Measurements from ENCODE around the gene MAML3.

The MAML3 gene

DNA sequence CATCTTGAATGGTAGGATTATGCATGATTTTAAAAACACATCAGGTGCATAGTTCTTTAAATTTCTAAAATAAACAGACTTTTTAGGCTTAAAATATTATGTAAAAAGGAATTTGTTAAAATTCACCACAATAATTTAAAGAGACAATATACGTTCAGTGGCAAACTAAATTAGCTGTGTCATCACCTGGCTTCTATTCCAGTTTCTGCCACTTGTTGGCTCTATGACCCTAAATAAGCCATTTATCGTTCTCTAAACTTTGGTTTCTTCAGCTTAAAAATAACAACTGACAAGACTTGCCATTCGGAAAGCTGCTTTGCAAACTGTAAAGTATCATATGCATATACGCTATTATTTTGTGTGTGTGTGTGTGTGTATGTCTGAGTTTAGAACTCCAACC lies 347.1 kb downstream of the MAML3 start:
- H3K4me3 ChIP-seq (ENCODE audit: low read depth, low read length), result no peak overlapping the region
- H3K36me3 ChIP-seq (ENCODE audit: control insufficient read depth, insufficient read depth, low read length), result no peaks in the 10 kb centered on the region
- peaks cover 5% of the 10 kb centered on the region for H3K4me1 ChIP-seq
- H3K79me2 ChIP-seq, result peaks cover 3% of the 10 kb centered on the region
- TF ChIP-seq, protein P1, sequence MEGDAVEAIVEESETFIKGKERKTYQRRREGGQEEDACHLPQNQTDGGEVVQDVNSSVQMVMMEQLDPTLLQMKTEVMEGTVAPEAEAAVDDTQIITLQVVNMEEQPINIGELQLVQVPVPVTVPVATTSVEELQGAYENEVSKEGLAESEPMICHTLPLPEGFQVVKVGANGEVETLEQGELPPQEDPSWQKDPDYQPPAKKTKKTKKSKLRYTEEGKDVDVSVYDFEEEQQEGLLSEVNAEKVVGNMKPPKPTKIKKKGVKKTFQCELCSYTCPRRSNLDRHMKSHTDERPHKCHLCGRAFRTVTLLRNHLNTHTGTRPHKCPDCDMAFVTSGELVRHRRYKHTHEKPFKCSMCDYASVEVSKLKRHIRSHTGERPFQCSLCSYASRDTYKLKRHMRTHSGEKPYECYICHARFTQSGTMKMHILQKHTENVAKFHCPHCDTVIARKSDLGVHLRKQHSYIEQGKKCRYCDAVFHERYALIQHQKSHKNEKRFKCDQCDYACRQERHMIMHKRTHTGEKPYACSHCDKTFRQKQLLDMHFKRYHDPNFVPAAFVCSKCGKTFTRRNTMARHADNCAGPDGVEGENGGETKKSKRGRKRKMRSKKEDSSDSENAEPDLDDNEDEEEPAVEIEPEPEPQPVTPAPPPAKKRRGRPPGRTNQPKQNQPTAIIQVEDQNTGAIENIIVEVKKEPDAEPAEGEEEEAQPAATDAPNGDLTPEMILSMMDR (IDR thresholded peaks at IDR 0.05), result no peak
- H3K4me2 ChIP-seq (ENCODE audit: low read length), result no peak overlapping the region
- no peak overlapping the region for H2AFZ ChIP-seq
- H3K9me3 ChIP-seq (ENCODE audit: control insufficient read depth, low read length), result no peaks in the 10 kb centered on the region
- no peak overlapping the region for H3K9ac ChIP-seq
- H3K27me3 ChIP-seq (ENCODE audit: control insufficient read depth, insufficient read depth, low read length), result no peaks in the 10 kb centered on the region
- no peak overlapping the region for H3K27ac ChIP-seq

DNA sequence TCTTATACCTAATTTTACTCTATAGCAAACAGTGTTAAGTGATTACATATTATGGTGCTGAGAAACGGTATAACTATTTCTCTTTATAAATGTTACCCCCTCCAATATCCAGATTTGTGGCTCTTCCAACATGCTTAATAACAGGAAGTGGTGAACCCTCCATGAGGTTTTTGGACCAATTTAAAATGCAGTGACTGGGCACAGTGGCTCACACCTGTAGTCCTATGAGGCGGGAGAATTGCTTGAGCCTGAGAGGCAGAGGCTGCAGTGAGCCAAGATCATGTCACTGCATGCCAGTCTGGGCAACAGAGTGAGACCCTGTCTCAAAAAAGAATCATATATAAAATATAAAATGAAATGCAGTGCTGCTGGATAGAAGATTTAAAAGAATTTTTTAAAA lies 351.1 kb downstream of the MAML3 start:
- H3K27me3 ChIP-seq (ENCODE audit: control insufficient read depth, insufficient read depth, low read length), result no peaks in the 10 kb centered on the region
- TF ChIP-seq, protein P1 (IDR thresholded peaks at IDR 0.05), result no peak
- peaks cover 11% of the 10 kb centered on the region for H3K4me1 ChIP-seq
- no peak overlapping the region for H3K4me2 ChIP-seq (ENCODE audit: low read length)
- H3K27ac ChIP-seq, result no peak overlapping the region
- H3K4me3 ChIP-seq (ENCODE audit: low read depth, low read length), result no peak overlapping the region
- no peaks in the 10 kb centered on the region for H3K36me3 ChIP-seq (ENCODE audit: control insufficient read depth, insufficient read depth, low read length)
- no peaks in the 10 kb centered on the region for H3K79me2 ChIP-seq
- H3K9ac ChIP-seq, result no peak overlapping the region
- no peak overlapping the region for H2AFZ ChIP-seq
- H3K9me3 ChIP-seq (ENCODE audit: control insufficient read depth, low read length), result no peaks in the 10 kb centered on the region

DNA sequence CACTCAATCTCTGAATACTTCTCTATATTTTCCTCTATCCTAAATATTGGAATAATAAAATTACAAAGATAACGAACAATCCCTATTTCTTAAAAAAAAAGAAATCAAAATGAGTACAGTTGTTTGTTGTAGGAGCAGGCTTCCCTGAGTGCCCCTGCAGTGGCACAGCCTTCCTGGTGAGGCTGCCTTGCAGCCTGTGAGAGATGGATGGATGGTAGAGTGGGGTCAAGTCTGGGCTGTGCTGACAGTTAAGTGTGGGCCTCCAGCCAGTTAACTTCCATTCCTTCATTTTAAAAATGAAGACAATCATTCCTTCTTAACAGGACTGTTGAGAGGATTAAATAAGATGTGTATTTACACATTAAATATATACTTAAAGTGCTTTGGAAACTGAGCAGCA lies 351.5 kb downstream of the MAML3 start:
- H3K79me2 ChIP-seq, result no peaks in the 10 kb centered on the region
- no peaks in the 10 kb centered on the region for H3K36me3 ChIP-seq (ENCODE audit: control insufficient read depth, insufficient read depth, low read length)

DNA sequence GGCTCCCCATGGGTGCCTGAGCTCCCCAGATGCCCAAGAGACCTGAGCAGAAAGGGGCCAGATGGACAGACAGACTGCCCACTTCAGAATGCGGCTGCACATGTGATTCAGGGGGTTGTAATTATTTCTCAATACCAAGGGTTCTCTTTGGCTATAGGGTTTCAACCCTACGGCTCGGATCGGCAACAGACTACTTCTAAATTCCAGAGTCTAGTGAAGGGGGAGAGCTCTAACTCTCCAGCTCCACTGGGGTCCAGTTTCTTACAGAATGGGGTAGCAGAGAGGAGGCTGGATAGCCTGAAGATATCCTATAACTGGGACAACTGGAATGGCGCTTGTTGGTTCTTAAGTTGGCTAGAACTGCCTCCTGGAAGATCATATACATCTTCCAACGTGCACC lies 352.1 kb downstream of the MAML3 start:
- TF ChIP-seq, protein P1 (IDR thresholded peaks at IDR 0.05), result no peak
- H3K27me3 ChIP-seq (ENCODE audit: control insufficient read depth, insufficient read depth, low read length), result no peaks in the 10 kb centered on the region
- H3K9ac ChIP-seq, result no peak overlapping the region
- no peaks in the 10 kb centered on the region for H3K36me3 ChIP-seq (ENCODE audit: control insufficient read depth, insufficient read depth, low read length)
- H3K9me3 ChIP-seq (ENCODE audit: control insufficient read depth, low read length), result no peaks in the 10 kb centered on the region
- H3K4me3 ChIP-seq (ENCODE audit: low read depth, low read length), result no peak overlapping the region
- H3K79me2 ChIP-seq, result no peaks in the 10 kb centered on the region
- H3K4me1 ChIP-seq, result peaks cover 15% of the 10 kb centered on the region
- H3K4me2 ChIP-seq (ENCODE audit: low read length), result no peak overlapping the region
- no peak overlapping the region for H3K27ac ChIP-seq
- no peak overlapping the region for H2AFZ ChIP-seq

More for the DNA sequence above, 351.5 kb downstream of the MAML3 start:
- no peak overlapping the region for H3K4me2 ChIP-seq (ENCODE audit: low read length)
- peaks cover 11% of the 10 kb centered on the region for H3K4me1 ChIP-seq
- no peaks in the 10 kb centered on the region for H3K27me3 ChIP-seq (ENCODE audit: control insufficient read depth, insufficient read depth, low read length)
- no peak overlapping the region for H3K9ac ChIP-seq
- H3K27ac ChIP-seq, result no peak overlapping the region
- no peak overlapping the region for H2AFZ ChIP-seq
- TF ChIP-seq, protein P1 (IDR thresholded peaks at IDR 0.05), result no peak
- H3K9me3 ChIP-seq (ENCODE audit: control insufficient read depth, low read length), result no peaks in the 10 kb centered on the region
- H3K4me3 ChIP-seq (ENCODE audit: low read depth, low read length), result no peak overlapping the region

DNA sequence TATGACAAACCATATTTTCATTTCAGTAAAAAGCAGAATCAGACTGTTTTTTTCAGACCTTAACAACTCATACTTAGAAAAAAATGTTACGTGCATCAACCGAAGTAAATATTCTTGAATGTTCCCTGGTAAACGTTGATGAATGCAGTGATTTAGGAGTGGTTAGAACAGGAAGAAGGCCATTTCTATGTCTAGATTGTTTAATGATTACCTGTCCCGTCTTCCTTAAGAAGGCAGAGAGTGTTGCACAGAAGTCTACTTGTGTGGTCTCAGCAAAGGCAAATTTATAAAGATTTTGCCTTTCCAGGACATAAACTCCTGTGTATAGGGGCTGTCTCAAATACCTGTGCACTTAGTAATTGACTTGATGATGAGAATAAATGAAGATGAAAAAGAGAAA lies 353.9 kb downstream of the MAML3 start:
- Histone ChIP-seq H3K79me2 (no peaks in the 10 kb centered on the region), H3K4me1 (peaks cover 18% of the 10 kb centered on the region), H3K9me3 (ENCODE audit: control insufficient read depth, low read length) (no peaks in the 10 kb centered on the region), H3K27ac (peak overlapping the region; percentile 77), H3K4me3 (ENCODE audit: low read depth, low read length) (no peak overlapping the region), H3K36me3 (ENCODE audit: control insufficient read depth, insufficient read depth, low read length) (no peaks in the 10 kb centered on the region), H3K9ac (no peak overlapping the region), H2AFZ (peak overlapping the region; percentile 69), H3K27me3 (ENCODE audit: control insufficient read depth, insufficient read depth, low read length) (no peaks in the 10 kb centered on the region), H3K4me2 (ENCODE audit: low read length) (no peak overlapping the region)
- TF ChIP-seq, protein P1 (IDR thresholded peaks at IDR 0.05), result no peak
